IPS-NIHi7 (cell line): Measurements from ENCODE around the gene MRS2.
A peak's percentile ranks its signal among the peaks of the same experiment; 100 is the strongest.

Experiments
- DNase-seq: peaks from one replicate; pipeline ENCODE4 v3.0.0; 2012; ENCODE audit warnings: mixed read lengths; ENCODE audit errors: extremely low spot score

The MRS2 gene

DNA sequence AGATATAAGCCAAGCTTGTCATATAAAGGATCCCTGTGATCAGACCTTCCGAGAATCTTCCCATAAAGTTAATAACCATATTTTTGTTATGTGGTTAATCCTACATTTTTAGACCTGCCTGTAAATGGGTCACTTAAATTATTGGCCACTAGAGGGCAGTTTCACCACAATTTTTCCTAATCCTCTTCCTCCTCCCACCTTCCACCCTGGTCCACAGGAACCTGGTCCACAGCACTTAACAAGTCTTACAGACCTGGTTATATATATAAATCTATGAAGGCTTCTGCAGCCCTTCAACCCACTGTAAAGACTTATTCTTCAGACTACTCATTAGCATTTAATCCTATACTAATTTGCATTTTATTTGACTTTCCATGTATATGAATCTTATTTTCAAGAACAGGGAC is 28.3 kb downstream of the MRS2 start:
- peak; percentile 47 for DNase-seq

DNA sequence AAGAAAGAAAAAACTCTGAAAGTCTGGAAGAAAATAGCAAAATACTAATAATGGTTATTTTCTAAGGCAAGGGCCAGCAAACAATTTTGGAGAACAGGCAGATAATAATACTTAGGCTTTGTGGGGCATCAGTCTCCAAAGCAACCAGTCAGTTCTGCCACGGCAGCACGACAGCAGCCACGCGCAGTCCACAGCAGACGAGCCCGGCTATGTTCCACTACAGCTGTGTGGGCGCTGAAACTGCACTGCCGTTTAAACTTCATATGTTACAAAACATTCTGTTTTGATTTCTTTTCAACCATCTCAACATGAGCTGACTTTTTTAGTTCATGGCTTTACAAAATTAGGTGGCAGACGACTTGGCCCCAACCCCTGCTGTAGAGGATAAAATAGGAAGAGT is 29.9 kb downstream of the MRS2 start:
- no peak for DNase-seq

GRCh38 chr6:24436979-24437378 is 34.2 kb downstream of the MRS2 start:
- no peak for DNase-seq

GRCh38 chr6:24439858-24440539 is 37.3 kb downstream of the MRS2 start:
- DNase-seq: no peak

GRCh38 chr6:24440897-24441598 is 38.3 kb downstream of the MRS2 start:
- DNase-seq: no peak

- DNase-seq: no peak
Observed at GRCh38 chr6:24441599-24441904, 38.8 kb downstream of the MRS2 start.

- no peak for DNase-seq
Observed at GRCh38 chr6:24444588-24444987, 41.9 kb downstream of the MRS2 start.

GRCh38 chr6:24445704-24446103 is 43.0 kb downstream of the MRS2 start:
- peak; percentile 30 for DNase-seq

- no peak for DNase-seq
Observed at GRCh38 chr6:24446670-24447069, 43.9 kb downstream of the MRS2 start.

DNA sequence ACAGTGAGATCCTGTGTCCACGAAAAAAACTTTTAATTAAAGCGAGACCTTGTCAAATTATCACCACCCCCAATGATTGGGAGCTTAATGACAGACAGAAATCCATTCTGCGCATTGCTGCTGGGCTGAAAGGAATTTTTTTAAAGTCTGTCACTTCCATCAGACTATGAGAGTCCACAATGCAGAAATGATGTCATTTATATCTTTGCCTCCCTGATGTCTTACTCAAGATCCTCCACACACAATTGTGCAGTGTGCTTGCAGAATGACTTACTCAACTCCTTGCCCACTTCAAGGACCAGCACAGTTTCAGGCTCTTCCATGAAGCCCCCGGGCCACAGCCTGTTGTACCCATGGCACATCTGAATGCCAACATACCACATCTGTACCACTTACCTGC is 45.7 kb downstream of the MRS2 start:
- DNase-seq: no peak

GRCh38 chr6:24448828-24449525 is 46.2 kb downstream of the MRS2 start:
- no peak for DNase-seq

GRCh38 chr6:24451581-24452388 is 49.0 kb downstream of the MRS2 start:
- DNase-seq: no peak

DNA sequence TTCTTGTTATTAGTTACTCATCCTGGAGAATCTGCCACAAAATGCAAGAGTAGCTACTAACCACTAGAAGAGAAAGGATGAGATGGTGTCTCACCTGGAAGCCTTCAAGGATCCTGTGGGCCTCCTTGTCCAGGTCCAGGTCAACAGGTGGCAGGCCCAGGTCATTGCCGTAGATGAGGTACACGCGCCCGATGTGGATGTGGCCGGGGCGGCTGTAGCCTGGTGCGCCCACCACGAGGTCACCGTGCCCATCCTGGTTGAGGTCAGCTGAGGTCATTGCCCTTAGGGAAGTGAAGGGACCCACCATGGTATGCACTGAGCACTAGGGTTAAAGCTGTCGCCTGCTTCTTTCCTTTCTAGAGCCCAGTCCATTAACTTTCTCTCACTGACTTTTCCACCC is 51.2 kb downstream of the MRS2 start:
- no peak for DNase-seq

DNA sequence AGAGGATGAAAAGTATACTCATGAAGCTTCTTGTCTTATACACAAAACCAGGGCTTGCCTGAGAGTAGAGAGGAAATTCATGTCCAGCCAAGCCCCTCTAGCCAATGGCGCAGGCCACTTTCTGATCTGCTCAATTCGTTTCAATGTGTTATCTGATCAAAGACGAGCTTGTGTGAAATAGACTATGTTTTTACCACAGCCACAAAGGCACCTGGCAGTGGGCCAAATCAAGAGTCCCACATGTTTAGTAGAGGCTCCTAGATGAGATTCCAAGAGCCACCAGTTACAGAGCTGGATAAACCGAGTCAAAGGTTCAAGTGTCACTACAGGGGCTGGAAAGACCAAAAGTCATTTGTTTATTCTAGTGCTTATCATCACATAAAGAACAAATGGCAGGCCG is 51.7 kb downstream of the MRS2 start:
- no peak for DNase-seq

GRCh38 chr6:24455061-24455460 is 52.3 kb downstream of the MRS2 start:
- no peak for DNase-seq

GRCh38 chr6:24458134-24458533 is 55.4 kb downstream of the MRS2 start:
- no peak for DNase-seq

DNA sequence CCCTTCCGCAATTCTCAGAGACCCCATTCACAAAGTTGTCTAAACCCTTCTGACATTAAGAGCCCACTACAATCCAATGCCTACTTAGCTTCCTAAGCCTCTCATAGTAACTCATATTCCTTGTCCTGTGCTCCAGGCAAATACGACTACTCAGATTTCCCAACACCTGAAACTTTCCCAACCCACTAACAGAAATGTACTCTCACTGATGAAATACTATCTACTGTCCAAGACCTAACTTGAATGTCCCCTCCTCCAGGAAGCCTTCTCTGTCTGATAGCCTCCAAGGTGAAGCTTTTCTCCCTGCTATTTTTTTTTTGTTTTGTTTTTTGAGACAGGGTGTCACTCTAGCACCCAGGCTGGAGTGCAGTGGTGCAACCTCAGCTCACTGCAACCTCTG is 56.2 kb downstream of the MRS2 start:
- no peak for DNase-seq

DNA sequence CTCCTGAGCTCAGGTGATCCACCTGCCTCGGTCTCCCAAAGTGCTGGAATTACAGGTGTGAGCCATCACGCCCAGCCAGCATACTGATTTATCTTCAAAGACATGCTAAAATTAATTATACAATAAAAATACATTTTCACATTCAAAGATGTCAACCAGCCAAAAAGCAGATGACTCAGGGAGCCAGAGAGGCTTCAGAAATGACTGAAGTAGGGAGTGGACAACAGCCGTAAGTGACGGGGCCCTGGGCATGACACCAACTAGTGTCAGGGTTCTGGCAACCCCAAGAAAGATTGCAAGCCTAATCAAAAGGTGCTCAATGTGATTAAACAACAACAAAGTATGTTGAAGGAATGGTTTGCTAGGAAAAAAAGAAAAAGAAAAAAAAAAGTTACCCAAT is 58.2 kb downstream of the MRS2 start:
- DNase-seq: no peak

DNA sequence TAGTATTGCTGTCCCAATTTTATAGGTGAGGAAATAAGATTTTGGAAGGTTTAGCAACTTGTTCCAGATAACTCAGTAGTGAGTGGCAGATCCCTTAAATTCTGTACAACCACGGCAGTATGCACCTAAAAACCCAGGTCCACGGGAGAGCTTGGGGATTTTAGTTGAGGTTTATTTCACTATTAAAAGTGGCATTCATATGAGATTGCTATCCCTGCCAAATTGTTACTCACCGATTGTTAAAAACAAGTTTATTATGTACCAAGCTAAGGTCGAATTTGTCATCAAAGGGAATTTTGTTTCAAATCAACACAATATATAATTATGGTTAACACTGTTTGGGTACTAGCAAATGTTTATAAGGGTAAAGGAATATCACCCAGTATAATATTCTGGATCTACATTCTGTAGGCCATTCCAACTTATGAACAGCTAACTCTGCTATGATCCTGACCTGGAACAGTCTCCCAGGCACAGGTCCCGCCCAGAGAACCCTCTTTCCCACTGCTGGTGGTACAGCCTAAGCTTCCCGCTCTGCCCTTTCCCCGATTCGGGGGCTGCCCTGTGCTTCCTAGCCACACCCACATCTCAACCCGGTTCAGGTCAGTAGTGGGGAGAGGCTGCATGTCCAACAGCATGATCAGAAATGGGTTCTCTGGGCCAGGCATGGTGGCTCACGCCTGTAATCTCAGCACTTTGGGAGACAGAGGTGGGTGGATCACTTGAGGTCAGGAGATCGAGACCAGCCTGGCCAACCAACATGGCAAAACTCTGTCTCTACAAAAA is 61.7 kb downstream of the MRS2 start:
- DNase-seq: no peak

DNA sequence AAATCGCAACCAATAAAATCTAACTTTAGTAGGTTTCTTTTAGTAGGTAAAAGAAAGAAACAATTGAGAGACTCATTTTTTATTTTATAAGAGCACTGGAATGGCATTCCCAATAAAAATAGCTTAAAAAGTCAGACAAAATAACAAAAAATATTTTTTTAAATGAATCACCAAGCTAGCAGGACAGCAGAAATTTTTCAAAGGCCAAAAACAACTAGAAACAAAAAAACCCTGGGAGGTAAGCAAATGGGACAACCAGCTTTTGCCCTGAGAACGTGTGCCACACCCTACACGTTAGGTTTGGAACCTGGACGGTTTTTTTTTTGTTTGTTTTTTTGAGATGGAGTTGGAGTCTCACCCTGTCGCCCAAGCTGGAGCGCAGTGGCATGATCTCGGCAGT is 67.1 kb downstream of the MRS2 start:
- DNase-seq: no peak

DNA sequence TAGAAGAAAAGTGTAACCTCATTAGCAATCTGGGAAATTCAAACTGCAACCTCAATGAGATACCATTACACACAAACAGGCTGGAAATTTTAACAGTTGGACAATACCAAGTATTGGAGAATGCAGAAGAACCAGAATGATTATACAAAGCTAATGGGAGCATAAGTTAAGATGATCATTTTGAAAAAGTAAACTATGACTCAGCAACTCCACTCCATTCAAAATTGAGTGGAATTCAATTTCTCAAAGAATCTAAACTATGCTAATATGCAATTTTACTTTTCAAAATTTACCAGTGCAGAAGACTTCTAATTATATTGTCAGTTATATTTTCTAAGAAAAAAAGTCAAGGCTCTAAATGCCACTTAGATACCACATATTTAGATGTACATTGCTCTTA is 69.4 kb downstream of the MRS2 start:
- DNase-seq: no peak
